ENCODE measurements around the gene ICAM3.
"Not testable (repeated sequence)": the region's sequence is repeated elsewhere in the genome, so short reads cannot be mapped to it uniquely, and the experiment has no call there.

The ICAM3 gene, protein sequence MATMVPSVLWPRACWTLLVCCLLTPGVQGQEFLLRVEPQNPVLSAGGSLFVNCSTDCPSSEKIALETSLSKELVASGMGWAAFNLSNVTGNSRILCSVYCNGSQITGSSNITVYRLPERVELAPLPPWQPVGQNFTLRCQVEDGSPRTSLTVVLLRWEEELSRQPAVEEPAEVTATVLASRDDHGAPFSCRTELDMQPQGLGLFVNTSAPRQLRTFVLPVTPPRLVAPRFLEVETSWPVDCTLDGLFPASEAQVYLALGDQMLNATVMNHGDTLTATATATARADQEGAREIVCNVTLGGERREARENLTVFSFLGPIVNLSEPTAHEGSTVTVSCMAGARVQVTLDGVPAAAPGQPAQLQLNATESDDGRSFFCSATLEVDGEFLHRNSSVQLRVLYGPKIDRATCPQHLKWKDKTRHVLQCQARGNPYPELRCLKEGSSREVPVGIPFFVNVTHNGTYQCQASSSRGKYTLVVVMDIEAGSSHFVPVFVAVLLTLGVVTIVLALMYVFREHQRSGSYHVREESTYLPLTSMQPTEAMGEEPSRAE

DNA sequence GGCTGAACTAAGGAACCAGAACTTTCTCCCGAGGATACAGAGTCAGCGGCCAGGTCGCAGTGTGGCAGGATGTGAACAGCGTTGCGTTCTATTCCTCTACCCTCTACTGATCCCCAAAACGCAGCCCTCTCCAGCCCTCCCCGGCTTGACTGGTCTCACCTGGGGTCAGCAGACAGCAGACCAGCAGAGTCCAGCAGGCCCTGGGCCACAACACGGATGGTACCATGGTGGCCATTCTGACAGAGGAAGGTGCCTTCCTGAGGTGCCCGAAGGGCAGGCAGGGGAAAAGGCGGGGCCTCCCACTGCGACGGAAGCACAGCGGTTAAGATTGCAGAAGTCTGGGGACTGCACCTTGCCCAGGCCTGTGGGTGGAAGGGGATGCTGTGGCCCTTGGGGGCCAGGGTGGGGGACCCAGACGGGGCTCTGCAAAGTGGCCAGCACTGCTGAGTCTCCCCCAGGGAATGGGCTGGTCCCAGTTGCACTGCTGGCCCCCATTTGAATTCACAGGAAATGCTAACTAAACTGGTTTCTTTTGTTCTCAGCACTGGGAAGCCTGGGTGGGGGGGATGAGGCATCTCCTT, at the start of gene ICAM3:
TSS of gene ICAM3 (minus strand) at position 245 of the 581 bp plus-strand sequence. CDS start at position 235, 10 bp downstream.
- DNase-seq = peak; percentile 62

DNA sequence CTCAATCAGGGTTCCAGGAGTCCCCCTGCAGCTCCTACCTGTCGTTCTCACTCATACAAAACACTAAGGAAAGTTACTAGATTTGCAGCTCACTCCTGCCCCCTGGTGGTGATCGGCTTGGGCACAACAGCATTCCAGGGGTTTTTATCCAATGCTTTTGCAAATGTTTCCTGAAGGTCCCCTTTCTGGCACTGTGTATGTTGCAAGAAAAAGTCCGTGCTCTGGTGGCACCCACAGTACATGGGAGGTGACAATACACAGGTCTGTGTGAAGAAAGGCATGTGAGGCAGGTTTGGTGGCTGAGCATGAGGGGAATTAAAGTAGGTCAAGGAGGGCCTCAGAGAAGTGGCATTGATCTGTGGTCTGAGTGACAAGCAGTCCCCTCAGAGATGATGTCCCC, 49.5 kb upstream of the ICAM3 start:
- DNase-seq = peak; percentile 83

DNA sequence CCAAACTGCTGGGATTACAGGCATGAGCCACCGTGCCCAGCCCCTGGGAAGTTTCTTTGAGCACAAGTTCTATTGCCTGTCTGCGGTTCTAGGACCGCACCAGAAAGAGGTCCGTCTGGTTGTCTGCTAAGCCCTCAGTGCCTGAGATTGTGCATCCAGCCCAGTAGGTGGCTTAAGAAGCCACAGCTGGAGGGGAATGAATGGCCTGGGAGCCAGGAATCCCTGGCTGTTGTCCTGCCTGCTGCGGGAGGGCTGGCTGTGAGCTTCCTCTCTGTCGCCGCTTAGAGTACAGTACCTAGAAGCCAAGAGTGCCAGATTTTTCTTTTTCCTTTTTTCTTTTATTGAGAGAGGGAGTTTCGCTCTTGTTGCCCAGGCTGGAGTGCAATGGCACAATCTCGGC, 45.2 kb upstream of the ICAM3 start:
- DNase-seq = no peak

DNA sequence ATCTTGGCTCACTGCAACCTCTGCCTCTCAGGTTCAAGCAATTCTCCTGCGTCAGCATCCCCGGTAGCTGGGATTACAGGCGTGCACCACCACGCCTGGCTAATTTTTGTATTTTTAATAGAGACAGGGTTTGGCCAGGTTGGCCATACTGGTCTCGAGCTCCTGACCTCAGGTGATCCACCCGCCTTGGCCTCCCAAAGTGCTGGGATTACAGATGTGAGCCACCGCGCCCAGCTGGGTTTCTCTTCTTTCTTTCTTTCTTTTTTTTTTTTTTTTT, 43.7 kb upstream of the ICAM3 start:
- not testable (repeated sequence) for DNase-seq

DNA sequence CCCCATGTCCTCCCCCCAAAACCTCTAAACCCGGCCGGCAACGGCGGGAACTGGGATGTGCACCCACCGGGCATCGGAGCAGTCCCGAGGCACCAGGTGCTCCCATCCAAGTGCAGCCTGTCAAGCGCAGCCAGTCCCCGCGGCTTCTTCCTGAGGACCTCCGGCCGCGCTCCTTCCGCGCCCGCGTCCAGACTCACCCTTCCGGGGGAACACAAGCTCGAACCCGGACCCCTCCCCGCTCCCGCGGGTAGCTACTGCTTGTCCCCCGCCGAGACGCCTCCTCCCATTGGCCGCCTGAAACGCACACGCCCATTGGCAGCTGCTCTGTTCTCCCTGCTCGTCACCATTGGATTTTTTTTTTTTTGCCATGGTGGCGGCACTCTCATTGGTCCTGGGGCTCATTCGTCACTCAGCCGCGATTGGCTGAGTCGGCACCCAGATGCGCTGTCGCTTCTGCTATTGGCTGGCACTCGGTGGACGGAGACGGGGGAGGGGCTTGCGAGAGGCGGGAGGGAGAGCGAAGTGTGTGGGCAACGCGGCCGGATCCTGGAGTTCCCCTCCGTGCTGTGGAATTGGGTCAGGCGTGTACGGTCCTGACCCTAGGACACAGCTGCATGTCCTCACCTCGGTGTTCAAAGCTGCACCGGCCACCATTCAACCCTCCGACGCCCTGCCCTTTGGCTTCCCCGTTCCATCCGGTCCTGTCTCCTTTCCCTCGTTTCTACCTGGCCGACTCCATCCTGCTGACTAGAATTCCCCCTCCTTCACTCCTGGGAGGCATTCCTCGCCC, 41.1 kb upstream of the ICAM3 start, which contains the start of gene TYK2:
TSS of gene TYK2 (minus strand) at position 260 of the 790 bp plus-strand sequence. CDS start 2,166 bp downstream, outside the sequence.
- peak; percentile 96 for DNase-seq

DNA sequence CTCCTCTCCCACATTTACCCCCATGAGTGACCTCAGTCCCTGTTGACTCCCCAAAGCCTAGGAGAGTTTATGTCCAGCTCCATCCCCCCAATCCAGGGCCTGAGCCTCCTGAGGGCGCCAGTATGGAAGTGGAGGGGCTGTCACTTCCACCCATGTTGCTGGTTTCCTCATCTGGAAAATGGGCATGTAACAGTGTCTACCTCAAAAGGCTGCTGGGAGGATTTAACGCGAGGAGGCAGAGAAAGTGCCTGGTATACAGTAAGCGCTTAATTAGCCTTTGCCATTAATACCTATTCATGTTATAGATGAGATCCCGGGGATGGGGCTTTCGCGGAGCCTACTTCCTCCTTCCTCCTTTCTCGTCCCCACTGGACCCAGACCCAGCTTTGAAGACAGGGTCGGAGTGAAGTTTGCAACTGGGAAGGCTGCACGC, 40.5 kb upstream of the ICAM3 start:
- DNase-seq = no peak

DNA sequence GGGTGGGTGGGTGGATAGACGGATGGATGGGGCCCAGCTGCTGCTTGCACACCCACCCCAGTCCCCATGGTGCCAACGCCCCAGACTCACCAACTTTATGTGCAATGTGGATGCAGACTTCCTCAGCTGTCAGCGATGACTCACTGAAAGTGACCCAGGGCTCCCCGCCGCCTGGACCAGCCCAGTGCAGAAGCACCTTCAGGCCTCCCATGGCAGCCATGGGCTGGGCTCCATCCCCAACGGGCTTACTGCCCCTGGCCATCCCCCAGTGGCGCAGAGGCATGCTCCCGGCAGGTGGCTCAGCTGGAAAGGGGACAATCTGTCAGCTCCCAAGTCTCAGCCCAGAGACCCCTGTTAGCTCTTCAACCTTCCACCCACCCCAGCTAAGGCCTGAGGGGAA, 38.7 kb upstream of the ICAM3 start:
- no peak for DNase-seq

DNA sequence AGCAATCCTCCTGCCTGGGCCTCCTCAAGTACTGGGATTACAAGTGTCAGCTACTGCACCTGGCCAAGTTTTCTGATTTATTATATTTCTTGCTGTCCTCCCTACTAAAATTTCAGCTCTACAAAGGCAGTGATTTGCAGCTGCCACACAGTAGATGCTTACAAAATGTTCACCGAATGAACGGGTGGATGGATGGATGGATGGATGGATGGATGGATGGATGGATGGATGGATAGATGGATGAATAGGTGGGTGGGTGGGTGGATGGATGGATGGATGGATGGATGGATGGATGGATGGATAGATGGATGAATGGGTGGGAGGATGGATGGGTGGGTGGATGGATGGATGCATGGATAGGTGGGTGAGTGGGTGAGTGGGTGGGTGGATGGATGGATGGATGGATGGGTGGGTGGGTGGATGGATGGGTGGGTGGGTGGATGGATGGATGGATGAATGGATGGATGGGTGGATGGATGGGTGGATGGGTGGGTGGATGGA, 37.8 kb upstream of the ICAM3 start:
- not testable (repeated sequence) for DNase-seq

DNA sequence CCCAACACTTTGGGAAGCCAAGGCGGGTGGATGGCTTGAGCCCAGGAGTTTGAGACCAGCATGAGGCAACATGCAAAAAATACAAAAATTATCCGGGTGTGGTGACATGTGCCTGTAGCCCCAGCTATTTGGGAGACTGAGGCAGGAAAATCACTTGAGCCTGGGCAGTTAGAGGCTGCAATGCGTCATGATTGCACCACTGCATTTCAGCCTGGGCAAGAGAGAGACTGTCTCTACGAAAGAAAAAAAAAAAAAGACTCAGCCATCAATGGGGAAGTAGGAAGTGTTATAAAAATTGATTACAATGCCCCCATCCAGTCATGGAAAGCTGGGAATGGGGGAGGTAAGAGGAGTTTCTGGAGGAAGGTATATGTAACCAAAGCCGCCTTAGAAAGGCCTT, 35.5 kb upstream of the ICAM3 start:
- DNase-seq = no peak

DNA sequence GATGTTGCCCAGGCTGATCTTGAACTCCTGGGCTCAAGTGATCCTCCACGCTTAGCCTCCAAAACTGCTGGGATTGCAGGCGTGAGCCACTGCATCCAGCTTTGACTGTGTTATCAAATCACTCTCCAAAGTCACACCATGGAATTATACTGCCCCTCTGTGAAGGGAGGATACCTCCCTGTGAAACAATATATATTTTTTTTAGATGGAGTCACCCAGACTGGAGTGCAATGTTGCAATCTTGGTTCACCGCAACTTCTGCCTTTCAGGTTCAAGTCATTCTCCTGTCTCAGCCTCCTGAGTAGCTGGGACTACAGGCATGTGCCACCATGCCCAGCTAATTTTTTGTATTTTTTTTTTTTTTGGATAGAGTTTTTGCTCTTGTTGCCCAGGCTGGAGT, 33.3 kb upstream of the ICAM3 start:
- DNase-seq = no peak

DNA sequence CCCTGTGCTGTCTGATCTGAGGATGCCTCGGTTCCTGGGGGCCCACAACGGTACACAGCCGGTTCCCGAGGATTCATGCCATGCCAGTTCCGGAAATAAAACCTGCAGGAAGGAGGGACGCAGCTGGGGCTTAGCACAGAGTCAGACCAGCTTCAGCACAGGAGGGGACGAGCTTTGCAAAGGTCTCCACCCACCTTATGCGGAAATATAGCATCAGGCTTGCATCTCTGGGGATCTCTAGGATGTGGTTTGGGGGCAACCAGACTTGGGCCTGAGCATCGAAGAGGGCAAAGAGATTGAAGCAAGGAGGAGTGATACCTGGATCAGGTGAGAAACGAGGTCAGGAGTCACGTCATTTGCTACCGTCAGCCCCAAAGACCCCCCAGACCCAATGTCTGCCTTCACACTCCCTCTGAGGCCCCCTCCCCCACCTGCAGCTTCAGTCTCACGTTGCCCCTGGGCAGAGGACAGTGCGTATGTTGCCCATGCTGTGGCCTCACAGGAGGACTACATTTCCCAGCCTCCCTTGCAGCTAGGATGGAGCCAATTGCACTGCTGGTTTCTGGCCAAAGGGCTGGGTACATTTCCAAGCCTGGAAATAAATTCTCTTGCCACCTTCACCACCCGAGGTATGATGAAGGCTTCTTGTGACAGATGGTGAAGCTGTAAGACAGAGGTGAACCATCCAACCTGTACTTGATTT, 28.8 kb upstream of the ICAM3 start:
- DNase-seq = no peak

DNA sequence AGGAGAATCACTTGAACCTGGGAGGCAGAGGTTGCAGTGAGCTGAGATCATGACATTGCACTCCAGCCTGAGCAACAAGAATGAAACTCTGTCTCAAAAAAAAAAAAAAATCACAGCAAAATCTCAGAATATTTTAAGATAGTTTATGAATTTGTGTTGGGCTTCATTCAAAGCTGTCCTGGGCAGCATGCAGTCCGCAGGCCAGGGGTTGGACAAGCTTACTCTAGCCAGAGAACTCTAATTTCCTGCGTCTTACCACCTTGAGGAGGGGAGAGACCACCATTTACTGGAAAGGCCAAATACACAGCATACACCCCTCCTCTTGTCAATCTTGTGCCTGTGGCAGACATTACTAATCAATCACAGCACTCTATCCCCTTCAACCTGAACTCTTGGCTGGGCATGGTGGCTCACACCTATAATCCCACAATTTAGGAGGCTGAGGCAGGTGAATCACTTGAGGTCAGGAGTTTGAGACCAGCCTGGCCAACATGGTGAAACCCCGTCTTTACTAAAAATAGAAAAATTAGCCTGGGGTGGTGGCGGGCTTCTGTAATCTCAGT, 27.6 kb upstream of the ICAM3 start:
- DNase-seq = not testable (repeated sequence)

DNA sequence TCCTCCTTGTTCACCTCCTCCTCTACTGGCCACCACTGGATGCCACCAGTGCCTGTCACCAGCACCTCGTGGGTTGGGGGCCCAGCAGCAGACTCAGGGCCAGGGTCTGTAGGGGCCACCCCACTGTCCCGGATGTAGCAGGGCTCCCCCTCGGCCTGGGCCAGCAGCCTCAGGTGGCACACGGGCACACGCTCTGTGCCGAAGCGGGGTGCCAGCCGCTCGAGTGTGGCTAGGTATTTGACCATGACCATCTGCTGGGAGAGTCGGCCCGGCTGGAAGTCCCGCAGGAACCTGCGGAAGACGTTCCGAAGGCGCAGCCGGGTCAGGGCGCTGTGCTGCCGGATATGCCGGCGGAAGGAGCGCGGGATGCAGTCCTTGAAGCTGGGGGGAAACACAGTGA, 26.1 kb upstream of the ICAM3 start:
- DNase-seq = no peak

DNA sequence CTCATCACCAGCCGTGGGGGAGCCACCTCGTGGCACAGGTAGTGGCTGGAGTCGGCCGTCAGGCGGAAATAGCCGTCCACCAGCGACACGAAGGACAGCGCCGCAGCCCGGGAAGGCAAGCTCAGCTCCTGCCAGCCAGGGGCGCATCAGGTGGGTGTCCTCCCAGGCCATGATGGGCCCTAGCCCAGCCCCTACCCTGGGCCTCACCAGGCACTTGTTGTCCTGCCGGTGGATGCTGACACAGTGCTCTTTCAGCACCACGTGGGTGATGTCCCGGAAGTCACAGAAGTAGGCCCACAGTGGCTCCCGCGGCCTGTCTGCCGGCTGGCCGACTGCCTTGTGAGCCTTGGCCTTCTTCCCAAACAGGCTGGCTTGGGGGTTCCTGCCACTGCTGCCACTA, 25.2 kb upstream of the ICAM3 start:
- no peak for DNase-seq

DNA sequence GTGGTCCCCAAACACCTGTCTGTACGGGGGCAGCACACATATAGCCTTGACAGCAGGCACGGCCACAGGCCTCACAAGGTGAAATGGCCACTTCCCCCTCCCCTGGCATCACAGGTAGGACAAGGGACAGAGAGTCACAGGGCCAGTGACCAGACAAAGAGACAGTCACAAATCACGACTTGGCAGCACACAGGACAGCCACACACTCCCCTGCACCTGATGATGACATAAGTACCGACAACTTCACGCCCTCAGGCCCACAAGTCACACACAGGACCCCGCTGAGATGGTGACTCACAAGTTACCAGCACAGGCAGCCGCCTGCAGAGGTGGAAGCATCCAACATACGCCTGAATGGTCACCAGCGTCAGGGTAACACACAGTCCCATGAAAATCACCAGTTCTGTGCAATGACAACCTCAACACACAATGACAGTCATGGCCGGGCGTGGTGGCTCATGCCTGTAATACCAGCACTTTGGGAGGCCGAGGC, 24.4 kb upstream of the ICAM3 start:
- no peak for DNase-seq

DNA sequence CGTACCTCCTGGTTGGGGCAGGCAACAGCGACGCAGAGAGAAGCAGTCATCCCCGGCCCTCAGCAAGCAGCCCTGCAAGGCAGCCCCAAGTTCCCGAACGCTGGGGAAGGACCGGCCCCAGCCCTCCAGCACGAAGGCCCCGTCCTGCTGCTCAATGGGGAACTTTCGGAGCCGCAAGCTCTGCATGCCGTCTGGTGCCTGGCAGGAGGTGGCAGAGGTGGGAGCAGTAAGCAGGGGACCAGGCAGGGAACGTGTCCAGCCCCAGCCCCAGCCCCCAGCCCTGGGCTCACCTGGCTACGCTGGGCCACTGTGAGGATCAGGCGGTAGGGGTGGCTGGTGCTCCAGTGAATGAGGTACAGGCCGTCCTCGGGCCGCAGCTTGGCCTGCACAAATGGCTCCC, 22.8 kb upstream of the ICAM3 start:
- no peak for DNase-seq

DNA sequence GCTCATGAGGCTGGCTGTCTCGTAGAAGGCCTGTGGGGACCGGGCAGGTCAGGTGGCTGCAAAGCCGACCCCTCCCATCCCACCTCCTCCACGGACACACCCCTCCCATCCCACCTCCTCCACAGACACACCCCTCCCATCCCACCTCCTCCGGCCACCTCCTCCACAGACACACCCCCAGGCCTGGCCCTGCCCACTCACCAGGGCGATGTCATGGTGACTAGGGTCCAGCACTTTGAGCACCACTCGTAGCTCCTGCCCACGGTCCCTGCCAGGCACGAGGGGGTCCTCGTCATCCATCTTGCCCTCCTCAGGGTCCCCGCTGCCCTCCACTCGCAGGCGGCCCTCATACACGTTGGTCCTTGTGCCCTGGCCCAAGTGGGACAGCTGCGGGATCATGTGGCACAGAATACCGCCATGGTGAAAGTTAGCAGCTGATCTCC, 22.2 kb upstream of the ICAM3 start:
- DNase-seq = no peak

DNA sequence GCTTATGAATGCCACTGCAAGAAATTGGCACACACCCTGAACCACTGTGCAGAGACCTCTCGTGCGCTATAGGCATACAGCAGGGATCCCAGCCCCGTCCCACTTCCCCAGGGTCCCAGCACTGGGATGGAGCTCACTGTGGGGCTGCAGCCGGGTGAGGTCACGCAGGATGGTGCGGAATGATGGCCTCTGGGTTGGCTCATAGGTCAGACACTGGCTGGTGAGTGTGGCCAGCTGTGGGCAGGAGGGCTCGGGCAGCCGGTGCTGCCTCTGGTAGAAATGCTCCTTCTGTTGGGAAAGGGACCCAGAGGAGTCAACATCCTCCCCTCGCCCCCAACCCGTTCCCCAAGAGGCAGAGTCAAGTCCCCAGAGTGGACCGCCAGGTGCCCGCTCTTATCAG, 17.0 kb upstream of the ICAM3 start:
- DNase-seq = no peak

DNA sequence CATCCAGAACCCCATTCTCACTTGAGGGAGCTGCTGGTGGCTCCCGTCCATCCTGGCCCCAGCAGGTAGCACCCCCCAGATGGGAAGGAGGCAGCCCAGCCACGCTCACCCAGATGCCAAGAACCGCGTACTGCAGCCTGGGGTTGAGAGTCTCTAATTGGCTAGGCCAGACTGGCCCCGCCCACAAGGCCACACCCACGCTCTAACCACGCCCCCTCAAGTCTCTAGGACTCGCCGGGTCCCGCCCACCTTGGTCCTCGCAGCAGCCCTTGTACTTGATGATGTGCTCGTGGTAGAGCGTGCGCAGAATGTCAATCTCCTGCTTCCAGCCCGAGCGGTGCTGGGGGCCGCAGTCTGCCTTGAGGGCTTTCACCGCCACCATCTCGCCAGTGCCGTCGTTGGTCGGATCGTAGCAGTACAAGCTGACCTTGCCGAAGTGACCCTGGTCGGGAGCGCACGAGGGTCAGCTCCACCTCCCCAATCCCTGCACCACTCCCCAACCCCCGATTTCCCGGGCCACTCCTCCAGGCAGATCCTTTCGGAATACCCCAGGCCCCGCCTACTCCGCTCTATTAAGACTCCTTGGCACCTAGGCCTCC, 14.5 kb upstream of the ICAM3 start:
- DNase-seq = peak; percentile 57

DNA sequence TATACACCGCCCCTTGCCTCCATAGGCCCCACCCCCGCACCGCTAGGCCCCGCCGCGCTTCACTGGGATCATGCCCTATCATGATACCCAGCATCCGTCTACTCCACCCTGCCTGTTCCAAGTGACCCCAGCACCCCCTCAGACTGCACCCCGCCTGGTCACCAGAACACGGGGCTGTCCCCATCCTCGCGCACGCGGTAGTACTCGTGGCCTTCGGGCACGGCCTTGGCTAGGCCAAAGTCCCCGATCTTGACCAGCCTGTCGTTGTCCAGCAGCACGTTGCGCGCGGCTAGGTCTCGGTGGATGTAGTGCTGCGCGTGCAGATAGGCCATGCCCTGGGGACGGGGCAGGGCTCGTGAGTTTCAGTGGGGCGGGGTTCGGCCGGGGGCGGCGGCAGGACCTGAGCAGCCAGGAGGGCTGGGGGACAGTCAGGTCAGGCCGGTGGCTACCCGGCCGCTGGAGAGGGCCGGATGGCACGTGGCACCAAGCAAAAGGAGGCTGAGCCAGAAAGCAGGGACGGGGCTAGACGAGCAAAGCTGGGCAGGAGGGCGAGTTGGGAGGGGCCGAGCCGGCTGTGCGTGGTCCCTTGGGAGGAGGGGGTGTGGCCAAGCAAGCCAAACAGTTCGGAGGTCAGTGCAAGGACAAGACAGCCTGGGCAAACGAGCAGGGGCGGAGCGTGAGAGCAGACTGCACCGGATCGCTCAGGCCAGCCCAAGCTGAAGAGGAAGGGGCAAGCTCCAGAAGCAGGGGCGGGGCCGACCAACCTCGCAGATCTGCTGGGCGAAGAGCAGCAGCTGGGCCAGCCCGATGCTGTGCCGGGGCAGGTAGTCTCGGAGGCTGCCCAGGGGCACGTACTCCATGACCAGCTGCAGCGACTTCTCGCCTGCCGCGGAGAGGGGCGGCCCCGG, 13.6 kb upstream of the ICAM3 start:
- DNase-seq = no peak

DNA sequence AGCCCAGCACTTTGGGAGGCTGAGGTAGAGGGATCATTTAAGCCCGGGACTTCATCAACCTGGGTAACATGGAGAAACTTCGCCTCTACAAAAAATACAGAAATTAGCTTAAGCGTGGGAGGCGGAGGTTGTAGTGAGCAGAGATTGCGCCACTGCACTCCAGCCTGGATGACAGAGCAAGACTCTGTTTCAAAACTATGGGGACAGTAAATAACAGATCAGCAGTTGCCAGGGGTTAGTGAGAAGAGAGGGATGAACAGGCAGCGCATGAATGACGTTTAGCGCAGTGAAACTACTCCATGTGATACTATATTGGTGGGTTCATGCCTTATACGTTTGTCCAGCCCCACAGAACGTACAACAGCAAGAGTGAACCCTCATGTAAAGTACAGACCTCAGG, 7.1 kb upstream of the ICAM3 start:
- no peak for DNase-seq

Data from stimulated activated CD4-positive, alpha-beta T cell treated with anti-CD3 and anti-CD28 coated beads, Interleukin-4, amount 100 ng/mL, for 1 hour (primary cell).